GM12878 (cell line): Measurements from ENCODE around the gene EML3. TPM values are rescaled to one million over a fixed set of nuclear protein-coding genes. Genes with fewer than 3 reads are reported as not detected.

Experiments
- BCL11A ChIP-seq: IDR thresholded peaks from 2 replicates; pipeline ENCODE4 v1.6.1; 2011; ENCODE audit warnings: low read depth, low read length
- FOXM1 ChIP-seq: IDR thresholded peaks from 2 replicates; pipeline ENCODE4 v1.6.1; 2012; ENCODE audit warnings: low read depth, mild to moderate bottlenecking, inconsistent platforms, low read length, moderate library complexity
- HDAC2 ChIP-seq: fragments of 200-600 bp; sonication (generic); IDR thresholded peaks from 2 replicates; pipeline ENCODE4 v1.6.1; 2017
- HDAC6 ChIP-seq: fragments of 200-600 bp; sonication (generic); IDR thresholded peaks from one replicate; pipeline ENCODE4 v1.8.0; 2017; ENCODE audit warnings: antibody characterized with exemption; ENCODE audit not compliant: unreplicated experiment
- HDGF ChIP-seq: fragments of 450-650 bp; IDR thresholded peaks from 2 replicates; pipeline ENCODE4 v1.6.1; 2016; ENCODE audit warnings: antibody characterized with exemption
- IKZF1 ChIP-seq: fragments of 450-650 bp; conservative IDR thresholded peaks from 2 replicates; pipeline ENCODE4 v1.6.1; 2017; ENCODE audit warnings: antibody characterized with exemption, mild to moderate bottlenecking
- NFYA ChIP-seq: IDR thresholded peaks from 2 replicates; pipeline ENCODE4 v1.6.1; 2011; ENCODE audit warnings: low read depth, mild to moderate bottlenecking, low read length, improper control_type of control experiment, borderline replicate concordance
- PBX3 ChIP-seq: IDR thresholded peaks from 2 replicates; pipeline ENCODE4 v1.6.1; 2011; ENCODE audit warnings: mild to moderate bottlenecking, low read depth, low read length, moderate library complexity; ENCODE audit not compliant: insufficient replicate concordance
- PML ChIP-seq: IDR thresholded peaks from 2 replicates; pipeline ENCODE4 v1.6.1; 2012; ENCODE audit warnings: low read length, inconsistent platforms
- RB1 ChIP-seq: fragments of 450-650 bp; formaldehyde crosslinking; IDR thresholded peaks from 2 replicates; pipeline ENCODE4 v1.6.1; 2017; ENCODE audit warnings: mild to moderate bottlenecking, borderline replicate concordance
- RBBP5 ChIP-seq: fragments of 200-600 bp; sonication (generic); conservative IDR thresholded peaks from 2 replicates; pipeline ENCODE4 v1.6.1; 2016
- RCOR1 ChIP-seq: conservative IDR thresholded peaks from 2 replicates; pipeline ENCODE4 v1.6.1; 2012; ENCODE audit warnings: low read depth, low read length, improper control_type of control experiment
- RUNX3 ChIP-seq: IDR thresholded peaks from 2 replicates; pipeline ENCODE4 v1.6.1; 2012; ENCODE audit warnings: low read length, inconsistent platforms
- WRNIP1 ChIP-seq: IDR thresholded peaks from 2 replicates; pipeline ENCODE4 v1.6.1; 2011; ENCODE audit warnings: low read depth, low read length, improper control_type of control experiment, borderline replicate concordance
- ZNF207 ChIP-seq: fragments of 450-650 bp; IDR thresholded peaks from 2 replicates; pipeline ENCODE4 v1.6.1; 2014; ENCODE audit warnings: antibody characterized with exemption, mild to moderate bottlenecking, borderline replicate concordance
- ZNF384 ChIP-seq: IDR thresholded peaks from 2 replicates; pipeline ENCODE4 v1.6.1; 2012; ENCODE audit warnings: low read depth, mild to moderate bottlenecking, low read length, improper control_type of control experiment, borderline replicate concordance
- polyA plus RNA-seq, 11 experiments: library from polyadenylated mRNA; depleted of rRNA in 4 of 11; unstranded in 6 of 11; stranded (reverse) in 5 of 11; fragments of >200 nt; fragmentation: Nextera tagmentation in 4 of 11; fragmentation: Illumina TruSeq in 1 of 11; extraction: Ambion mirVana in 4 of 11; extraction: Trizol in 1 of 11; gene quantifications; 1 replicate in 1 of 11; 2 replicates in 10 of 11; pipeline versions ENCODE4 v1.2.1 to v1.2.3, GENCODE V29; 2011 to 2016; ENCODE audit warnings: inconsistent platforms in 2 of 11, missing spikeins in 2 of 11, low read depth in 1 of 11
- total RNA-seq, 4 experiments: library from RNA; depleted of rRNA in 3 of 4; stranded (reverse); fragments of >200 nt in 3 of 4; fragmentation: Illumina TruSeq in 1 of 4; extraction: Trizol in 1 of 4; gene quantifications; 2 replicates each; pipeline versions ENCODE4 v1.2.1 to v1.2.3, GENCODE V29; 2013 to 2021
- TF ChIP-seq, protein P1 (sequence below): fragments of 450-650 bp; formaldehyde crosslinking; IDR thresholded peaks from 2 replicates; pipeline ENCODE4 v1.4.0; 2020; ENCODE audit warnings: mild to moderate bottlenecking, moderate library complexity
- TF ChIP-seq, protein P2 (sequence below): fragments of 450-650 bp; IDR thresholded peaks from 2 replicates; pipeline ENCODE4 v1.6.1; 2017; ENCODE audit warnings: mild to moderate bottlenecking, moderate library complexity
- TF ChIP-seq, protein P3 (sequence below): fragments of 450-650 bp; IDR thresholded peaks from 2 replicates; pipeline ENCODE4 v1.6.1; 2018; ENCODE audit warnings: mild to moderate bottlenecking, low read depth, moderate library complexity; ENCODE audit not compliant: partially characterized antibody

The EML3 gene
- total and polyA plus RNA-seq, 10 of the 15 experiments (the other 5 are each of a cell fraction or from before 2014, with no cell fraction given) = 0.58 to 82.5 (median 24.8) TPM

DNA sequence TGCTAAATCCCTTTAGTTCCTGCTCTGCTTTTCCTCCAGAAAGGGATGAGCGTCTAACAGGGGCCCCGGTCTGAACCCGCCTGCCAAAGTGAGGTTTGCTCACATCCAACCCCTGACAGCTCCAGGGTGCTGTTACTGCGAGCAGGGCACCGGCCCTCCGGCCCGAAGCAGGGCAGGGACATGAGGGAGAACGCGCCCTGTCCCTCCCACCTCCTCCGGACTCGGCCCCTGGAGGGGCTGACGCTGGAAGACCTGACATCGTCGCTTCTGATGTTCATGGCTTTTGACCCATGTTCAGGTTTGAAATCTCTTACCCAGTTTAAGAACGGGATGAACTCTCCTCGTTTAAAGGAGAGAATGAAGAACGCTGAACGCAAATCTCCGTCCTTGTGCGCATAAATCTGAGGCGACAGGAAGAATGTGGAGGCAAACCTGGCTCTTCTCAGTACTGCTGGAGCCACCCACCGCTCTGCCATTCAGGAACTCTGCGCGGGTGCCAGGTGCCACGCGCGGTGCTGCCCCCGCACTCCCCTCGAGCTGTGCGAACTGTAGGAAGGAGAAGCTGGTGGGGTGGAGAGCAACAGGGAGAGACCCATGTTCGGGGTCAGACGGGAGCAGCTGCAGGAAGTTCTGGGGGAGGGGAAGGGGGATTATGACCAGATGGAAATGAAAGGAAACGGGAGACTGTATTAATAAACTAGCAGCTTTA is 38.1 kb downstream of the EML3 start (continued):
- no peak for TF ChIP-seq HDGF
- TF ChIP-seq, protein P1, sequence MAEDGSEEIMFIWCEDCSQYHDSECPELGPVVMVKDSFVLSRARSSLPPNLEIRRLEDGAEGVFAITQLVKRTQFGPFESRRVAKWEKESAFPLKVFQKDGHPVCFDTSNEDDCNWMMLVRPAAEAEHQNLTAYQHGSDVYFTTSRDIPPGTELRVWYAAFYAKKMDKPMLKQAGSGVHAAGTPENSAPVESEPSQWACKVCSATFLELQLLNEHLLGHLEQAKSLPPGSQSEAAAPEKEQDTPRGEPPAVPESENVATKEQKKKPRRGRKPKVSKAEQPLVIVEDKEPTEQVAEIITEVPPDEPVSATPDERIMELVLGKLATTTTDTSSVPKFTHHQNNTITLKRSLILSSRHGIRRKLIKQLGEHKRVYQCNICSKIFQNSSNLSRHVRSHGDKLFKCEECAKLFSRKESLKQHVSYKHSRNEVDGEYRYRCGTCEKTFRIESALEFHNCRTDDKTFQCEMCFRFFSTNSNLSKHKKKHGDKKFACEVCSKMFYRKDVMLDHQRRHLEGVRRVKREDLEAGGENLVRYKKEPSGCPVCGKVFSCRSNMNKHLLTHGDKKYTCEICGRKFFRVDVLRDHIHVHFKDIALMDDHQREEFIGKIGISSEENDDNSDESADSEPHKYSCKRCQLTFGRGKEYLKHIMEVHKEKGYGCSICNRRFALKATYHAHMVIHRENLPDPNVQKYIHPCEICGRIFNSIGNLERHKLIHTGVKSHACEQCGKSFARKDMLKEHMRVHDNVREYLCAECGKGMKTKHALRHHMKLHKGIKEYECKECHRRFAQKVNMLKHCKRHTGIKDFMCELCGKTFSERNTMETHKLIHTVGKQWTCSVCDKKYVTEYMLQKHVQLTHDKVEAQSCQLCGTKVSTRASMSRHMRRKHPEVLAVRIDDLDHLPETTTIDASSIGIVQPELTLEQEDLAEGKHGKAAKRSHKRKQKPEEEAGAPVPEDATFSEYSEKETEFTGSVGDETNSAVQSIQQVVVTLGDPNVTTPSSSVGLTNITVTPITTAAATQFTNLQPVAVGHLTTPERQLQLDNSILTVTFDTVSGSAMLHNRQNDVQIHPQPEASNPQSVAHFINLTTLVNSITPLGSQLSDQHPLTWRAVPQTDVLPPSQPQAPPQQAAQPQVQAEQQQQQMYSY (CRISPR knock-in tag) = no peak
- TF ChIP-seq IKZF1 = no peak
- TF ChIP-seq PML = 0 out of 2 replicates have a peak, but pooled peaks have one; percentile 14
- no peak; the same call in 1 of the 2 replicates for TF ChIP-seq ZNF207
- TF ChIP-seq HDAC2 = no peak
- peak; percentile 44 for TF ChIP-seq HDAC6
- TF ChIP-seq RCOR1 = no peak
- TF ChIP-seq, protein P2, sequence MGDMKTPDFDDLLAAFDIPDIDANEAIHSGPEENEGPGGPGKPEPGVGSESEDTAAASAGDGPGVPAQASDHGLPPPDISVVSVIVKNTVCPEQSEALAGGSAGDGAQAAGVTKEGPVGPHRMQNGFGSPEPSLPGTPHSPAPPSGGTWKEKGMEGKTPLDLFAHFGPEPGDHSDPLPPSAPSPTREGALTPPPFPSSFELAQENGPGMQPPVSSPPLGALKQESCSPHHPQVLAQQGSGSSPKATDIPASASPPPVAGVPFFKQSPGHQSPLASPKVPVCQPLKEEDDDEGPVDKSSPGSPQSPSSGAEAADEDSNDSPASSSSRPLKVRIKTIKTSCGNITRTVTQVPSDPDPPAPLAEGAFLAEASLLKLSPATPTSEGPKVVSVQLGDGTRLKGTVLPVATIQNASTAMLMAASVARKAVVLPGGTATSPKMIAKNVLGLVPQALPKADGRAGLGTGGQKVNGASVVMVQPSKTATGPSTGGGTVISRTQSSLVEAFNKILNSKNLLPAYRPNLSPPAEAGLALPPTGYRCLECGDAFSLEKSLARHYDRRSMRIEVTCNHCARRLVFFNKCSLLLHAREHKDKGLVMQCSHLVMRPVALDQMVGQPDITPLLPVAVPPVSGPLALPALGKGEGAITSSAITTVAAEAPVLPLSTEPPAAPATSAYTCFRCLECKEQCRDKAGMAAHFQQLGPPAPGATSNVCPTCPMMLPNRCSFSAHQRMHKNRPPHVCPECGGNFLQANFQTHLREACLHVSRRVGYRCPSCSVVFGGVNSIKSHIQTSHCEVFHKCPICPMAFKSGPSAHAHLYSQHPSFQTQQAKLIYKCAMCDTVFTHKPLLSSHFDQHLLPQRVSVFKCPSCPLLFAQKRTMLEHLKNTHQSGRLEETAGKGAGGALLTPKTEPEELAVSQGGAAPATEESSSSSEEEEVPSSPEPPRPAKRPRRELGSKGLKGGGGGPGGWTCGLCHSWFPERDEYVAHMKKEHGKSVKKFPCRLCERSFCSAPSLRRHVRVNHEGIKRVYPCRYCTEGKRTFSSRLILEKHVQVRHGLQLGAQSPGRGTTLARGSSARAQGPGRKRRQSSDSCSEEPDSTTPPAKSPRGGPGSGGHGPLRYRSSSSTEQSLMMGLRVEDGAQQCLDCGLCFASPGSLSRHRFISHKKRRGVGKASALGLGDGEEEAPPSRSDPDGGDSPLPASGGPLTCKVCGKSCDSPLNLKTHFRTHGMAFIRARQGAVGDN = peak; percentile 39; the same call in 1 of the 2 replicates
- TF ChIP-seq ZNF384 = no peak
- no peak for TF ChIP-seq NFYA
- TF ChIP-seq PBX3 = no peak
- no peak for TF ChIP-seq WRNIP1
- no peak for TF ChIP-seq BCL11A
- TF ChIP-seq RUNX3 = peak; percentile 12; the same call in 1 of the 2 replicates
- TF ChIP-seq, protein P3, sequence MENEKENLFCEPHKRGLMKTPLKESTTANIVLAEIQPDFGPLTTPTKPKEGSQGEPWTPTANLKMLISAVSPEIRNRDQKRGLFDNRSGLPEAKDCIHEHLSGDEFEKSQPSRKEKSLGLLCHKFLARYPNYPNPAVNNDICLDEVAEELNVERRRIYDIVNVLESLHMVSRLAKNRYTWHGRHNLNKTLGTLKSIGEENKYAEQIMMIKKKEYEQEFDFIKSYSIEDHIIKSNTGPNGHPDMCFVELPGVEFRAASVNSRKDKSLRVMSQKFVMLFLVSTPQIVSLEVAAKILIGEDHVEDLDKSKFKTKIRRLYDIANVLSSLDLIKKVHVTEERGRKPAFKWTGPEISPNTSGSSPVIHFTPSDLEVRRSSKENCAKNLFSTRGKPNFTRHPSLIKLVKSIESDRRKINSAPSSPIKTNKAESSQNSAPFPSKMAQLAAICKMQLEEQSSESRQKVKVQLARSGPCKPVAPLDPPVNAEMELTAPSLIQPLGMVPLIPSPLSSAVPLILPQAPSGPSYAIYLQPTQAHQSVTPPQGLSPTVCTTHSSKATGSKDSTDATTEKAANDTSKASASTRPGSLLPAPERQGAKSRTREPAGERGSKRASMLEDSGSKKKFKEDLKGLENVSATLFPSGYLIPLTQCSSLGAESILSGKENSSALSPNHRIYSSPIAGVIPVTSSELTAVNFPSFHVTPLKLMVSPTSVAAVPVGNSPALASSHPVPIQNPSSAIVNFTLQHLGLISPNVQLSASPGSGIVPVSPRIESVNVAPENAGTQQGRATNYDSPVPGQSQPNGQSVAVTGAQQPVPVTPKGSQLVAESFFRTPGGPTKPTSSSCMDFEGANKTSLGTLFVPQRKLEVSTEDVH = no peak
- no peak for TF ChIP-seq RBBP5
- TF ChIP-seq RB1 = 0 out of 2 replicates have a peak, but pooled peaks have one; percentile 6
- TF ChIP-seq FOXM1 = no peak
